KMS-11 (cell line): Measurements from ENCODE around the gene ARHGDIA.

Experiments
- H2AFZ ChIP-seq: fragments of 200-600 bp; sonication (generic); 2 replicates; pipeline ENCODE4 v1.6.1; 2016; ENCODE audit warnings: antibody characterized with exemption, mixed run types, low read depth
- H3K27ac ChIP-seq: fragments of 200-600 bp; sonication (generic); 2 replicates; pipeline ENCODE4 v1.6.1; 2016; ENCODE audit warnings: mild to moderate bottlenecking, mixed run types
- H3K27me3 ChIP-seq: fragments of 200-600 bp; sonication (generic); 2 replicates; pipeline ENCODE4 v1.6.1; 2017; ENCODE audit warnings: mild to moderate bottlenecking, low read depth, mixed run types, moderate library complexity; ENCODE audit not compliant: insufficient read depth
- H3K36me3 ChIP-seq: fragments of 200-600 bp; sonication (generic); 2 replicates; pipeline ENCODE4 v1.6.1; 2017; ENCODE audit warnings: mild to moderate bottlenecking, mixed run types; ENCODE audit not compliant: insufficient read depth
- H3K4me1 ChIP-seq: fragments of 200-600 bp; sonication (generic); 2 replicates; pipeline ENCODE4 v1.6.1; 2016; ENCODE audit warnings: mild to moderate bottlenecking, low read depth, mixed run types; ENCODE audit not compliant: poor library complexity, severe bottlenecking
- H3K4me2 ChIP-seq: fragments of 200-600 bp; sonication (generic); 2 replicates; pipeline ENCODE4 v1.7.0; 2016; ENCODE audit warnings: mild to moderate bottlenecking, mixed run types
- H3K4me3 ChIP-seq: fragments of 200-600 bp; sonication (generic); IDR thresholded peaks from 2 replicates; pipeline ENCODE4 v1.6.1; 2017; ENCODE audit warnings: low read depth, low read length, mixed read lengths; ENCODE audit not compliant: insufficient read depth
- H3K79me2 ChIP-seq: fragments of 200-600 bp; sonication (generic); 2 replicates; pipeline ENCODE4 v1.6.1; 2016; ENCODE audit warnings: low read depth, mixed run types; ENCODE audit not compliant: insufficient read depth
- H3K9ac ChIP-seq: fragments of 200-600 bp; sonication (generic); 2 replicates; pipeline ENCODE4 v1.6.1; 2016; ENCODE audit warnings: mild to moderate bottlenecking, mixed run types
- H4K20me1 ChIP-seq: fragments of 200-600 bp; sonication (generic); 2 replicates; pipeline ENCODE4 v1.6.1; 2016; ENCODE audit warnings: mild to moderate bottlenecking, mixed run types; ENCODE audit not compliant: insufficient read depth
- TF ChIP-seq, protein P1 (sequence below): fragments of 200-600 bp; sonication (generic); conservative IDR thresholded peaks from 2 replicates; pipeline ENCODE4 v1.6.1; 2017; ENCODE audit warnings: low read depth, mild to moderate bottlenecking, antibody characterized with exemption, low read length, moderate library complexity, mixed read lengths

ARHGDIA gene

DNA sequence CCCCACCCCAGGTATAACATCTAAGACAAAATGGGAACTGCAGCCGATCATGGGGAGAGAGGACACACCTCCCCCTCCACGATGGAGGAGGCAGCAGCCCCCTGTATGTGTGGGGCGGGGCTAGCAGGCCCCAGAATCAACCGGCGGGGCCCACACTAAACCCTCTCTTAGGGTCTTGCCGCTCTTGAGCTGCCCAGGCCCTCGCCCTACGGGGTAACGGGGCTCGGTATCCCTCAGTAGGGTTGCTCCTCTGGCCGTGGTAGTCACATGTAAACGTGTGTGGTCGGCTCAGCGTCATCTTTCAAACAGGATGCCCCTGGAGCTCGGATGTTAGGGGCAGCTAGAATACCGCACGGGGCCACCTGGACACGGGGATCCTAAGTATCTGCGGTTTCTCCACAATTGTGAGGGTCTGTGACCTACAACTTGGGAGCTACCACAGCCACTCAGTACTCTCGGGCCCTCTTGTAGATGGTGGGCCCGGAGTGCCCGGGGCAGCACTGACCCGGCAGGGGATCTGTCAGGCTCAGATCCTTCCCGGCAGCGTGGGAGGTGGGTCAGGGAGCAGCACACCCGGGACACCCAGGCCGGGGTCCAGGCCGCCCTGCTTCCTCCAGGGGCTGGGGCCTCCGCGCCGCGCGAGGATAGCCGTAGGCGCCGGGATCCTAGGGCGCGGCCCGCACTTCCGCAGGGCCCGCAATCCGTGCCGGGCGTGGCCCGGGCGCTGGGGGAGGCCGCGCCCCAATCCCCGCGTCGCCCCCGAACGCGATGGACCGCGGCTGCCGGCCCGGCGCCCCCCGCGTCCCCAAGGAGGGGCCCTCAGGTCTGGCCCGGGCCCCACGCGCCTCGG is 781 bp downstream of the ARHGDIA start:
- TF ChIP-seq, protein P1, sequence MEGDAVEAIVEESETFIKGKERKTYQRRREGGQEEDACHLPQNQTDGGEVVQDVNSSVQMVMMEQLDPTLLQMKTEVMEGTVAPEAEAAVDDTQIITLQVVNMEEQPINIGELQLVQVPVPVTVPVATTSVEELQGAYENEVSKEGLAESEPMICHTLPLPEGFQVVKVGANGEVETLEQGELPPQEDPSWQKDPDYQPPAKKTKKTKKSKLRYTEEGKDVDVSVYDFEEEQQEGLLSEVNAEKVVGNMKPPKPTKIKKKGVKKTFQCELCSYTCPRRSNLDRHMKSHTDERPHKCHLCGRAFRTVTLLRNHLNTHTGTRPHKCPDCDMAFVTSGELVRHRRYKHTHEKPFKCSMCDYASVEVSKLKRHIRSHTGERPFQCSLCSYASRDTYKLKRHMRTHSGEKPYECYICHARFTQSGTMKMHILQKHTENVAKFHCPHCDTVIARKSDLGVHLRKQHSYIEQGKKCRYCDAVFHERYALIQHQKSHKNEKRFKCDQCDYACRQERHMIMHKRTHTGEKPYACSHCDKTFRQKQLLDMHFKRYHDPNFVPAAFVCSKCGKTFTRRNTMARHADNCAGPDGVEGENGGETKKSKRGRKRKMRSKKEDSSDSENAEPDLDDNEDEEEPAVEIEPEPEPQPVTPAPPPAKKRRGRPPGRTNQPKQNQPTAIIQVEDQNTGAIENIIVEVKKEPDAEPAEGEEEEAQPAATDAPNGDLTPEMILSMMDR, result no peak
- Histone ChIP-seq H3K9ac (peak overlapping the region; percentile 91), H3K4me1 (peaks cover 48% of the 10 kb centered on the region), H3K4me3 (peak overlapping the region; percentile 26), H3K27ac (peak overlapping the region; percentile 88), H3K27me3 (no peaks in the 10 kb centered on the region), H3K4me2 (peak overlapping the region; percentile 88), H2AFZ (no peak overlapping the region), H4K20me1 (no peaks in the 10 kb centered on the region), H3K36me3 (no peaks in the 10 kb centered on the region), H3K79me2 (peaks cover 31% of the 10 kb centered on the region)

DNA sequence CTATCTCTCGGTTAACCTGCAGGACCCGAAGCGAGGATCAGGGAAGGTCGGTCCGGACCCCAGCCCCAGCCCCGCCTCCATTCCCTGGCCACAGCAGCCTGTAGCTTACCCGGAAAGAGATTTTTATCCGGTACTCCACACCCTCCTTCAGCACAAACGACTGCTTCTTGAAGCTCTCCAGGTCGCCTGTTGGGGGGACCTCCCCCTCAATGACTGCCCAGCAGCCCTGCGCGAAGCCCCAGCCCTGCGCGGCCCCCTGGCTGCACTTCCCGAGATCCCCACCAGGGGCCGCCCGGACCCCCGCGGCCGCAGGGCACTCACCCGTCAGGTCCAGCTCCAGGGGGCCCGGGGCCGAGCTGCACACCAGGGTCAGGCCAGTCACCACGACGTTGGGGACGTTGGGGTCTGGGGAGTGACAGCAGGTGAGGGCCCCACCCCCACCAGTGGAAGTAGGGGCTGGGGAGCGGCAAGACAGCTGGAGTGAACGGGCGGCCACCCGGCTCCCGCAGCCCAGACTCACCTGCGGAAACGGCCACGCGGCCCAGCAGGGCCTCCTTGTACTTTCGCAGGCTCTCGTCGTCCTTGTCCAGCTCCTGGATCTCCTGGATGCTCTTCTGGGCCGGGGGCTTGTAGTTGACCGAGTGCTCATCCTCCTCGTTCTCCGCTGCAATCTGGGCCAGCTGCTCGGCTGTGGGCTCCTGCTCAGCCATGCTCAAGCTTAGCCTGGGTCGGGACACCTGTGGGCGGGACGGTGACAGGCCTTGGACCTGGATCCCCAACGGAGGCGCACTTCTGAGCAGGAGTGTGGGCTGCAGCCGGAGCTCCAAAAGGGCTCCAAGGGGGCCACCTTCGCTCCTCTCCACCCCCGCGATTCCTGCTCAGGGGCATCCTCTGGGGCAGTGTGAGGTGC is 1.7 kb downstream of the ARHGDIA start:
- Histone ChIP-seq H3K27ac (peak overlapping the region; percentile 88), H3K79me2 (peaks cover 33% of the 10 kb centered on the region), H4K20me1 (no peaks in the 10 kb centered on the region)

DNA sequence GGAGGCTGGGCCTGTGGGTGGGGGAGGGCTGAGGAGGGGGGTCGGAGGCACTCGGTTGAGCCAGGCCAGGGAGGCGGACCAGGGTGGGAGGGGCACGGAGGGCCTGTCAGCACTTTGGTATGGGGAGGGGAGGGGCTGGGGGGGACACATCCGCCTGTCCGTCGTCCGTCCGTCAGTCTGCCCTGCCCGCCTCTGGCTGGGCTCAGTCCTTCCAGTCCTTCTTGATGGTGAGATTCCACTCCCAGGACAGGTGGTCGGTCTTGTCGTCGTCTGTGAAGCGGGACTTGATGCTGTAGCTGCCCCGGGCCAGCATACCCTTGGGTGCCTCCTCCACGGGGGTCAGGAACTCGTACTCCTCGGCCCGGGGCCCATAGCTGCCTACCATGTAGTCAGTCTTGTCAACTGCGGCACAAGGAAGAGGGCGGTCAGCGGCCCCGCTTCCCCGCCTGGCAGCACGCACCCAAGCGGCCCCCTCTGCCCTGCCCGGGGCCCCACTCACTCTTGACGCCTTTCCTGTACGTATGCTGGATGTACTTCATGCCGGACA is 2.4 kb downstream of the ARHGDIA start:
- no peak overlapping the region for H3K9ac ChIP-seq
- peaks cover 55% of the 10 kb centered on the region for H3K4me1 ChIP-seq
- no peaks in the 10 kb centered on the region for H3K36me3 ChIP-seq
- no peaks in the 10 kb centered on the region for H4K20me1 ChIP-seq
- no peak overlapping the region for H3K27ac ChIP-seq
- peaks cover 41% of the 10 kb centered on the region for H3K79me2 ChIP-seq
- no peak overlapping the region for H3K4me2 ChIP-seq
- no peaks in the 10 kb centered on the region for H3K27me3 ChIP-seq
- H3K4me3 ChIP-seq, result no peak overlapping the region
- TF ChIP-seq, protein P1, result no peak
- H2AFZ ChIP-seq, result no peak overlapping the region

More for the DNA sequence above, 1.7 kb downstream of the ARHGDIA start:
- Histone ChIP-seq H2AFZ (no peak overlapping the region), H3K9ac (peak overlapping the region; percentile 91; the same call in 1 of the 2 replicates), H3K4me1 (peaks cover 51% of the 10 kb centered on the region), H3K4me2 (peak overlapping the region; percentile 88), H3K27me3 (no peaks in the 10 kb centered on the region), H3K36me3 (no peaks in the 10 kb centered on the region), H3K4me3 (peak overlapping the region; percentile 26)
- TF ChIP-seq, protein P1, result peak; percentile 46

DNA sequence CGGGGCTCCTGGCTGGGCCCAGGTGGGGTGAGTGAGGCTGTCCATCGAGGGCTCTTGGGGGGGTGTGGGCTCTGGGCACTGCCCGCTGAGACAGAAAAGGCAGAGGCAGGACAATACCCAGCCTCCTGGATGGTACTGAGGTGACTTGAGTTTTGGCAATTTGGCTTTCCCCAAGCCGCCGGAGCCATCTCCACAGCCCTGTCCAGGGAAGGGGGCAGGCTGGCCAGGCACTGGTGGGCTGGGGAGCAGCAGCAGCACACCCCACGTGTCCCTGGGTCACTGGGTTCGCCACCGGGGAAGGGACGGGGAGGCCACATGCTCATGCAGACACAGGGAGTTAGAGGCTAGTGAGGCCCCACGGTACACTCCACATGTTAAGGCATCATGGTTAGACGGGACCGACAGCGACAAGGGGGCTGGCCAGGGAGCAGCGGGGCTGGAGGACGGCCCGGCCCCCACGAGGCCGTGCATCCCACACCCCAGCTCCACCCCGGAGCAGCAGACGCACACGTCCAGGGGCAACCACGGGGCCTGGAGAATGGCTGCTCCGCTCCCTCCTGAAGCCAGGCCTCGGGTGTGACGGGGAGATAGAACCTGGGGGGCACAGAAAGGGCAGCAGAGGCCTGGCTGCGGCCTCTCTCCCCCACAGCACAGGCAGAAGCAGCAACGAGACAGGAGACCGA is 3.0 kb downstream of the ARHGDIA start:
- Histone ChIP-seq H3K79me2 (peaks cover 47% of the 10 kb centered on the region), H4K20me1 (no peaks in the 10 kb centered on the region), H3K27ac (peak overlapping the region; percentile 39; the same call in 1 of the 2 replicates), H3K4me1 (peaks cover 58% of the 10 kb centered on the region), H2AFZ (no peak overlapping the region), H3K4me3 (no peak overlapping the region), H3K36me3 (no peaks in the 10 kb centered on the region), H3K27me3 (no peaks in the 10 kb centered on the region), H3K9ac (no peak overlapping the region), H3K4me2 (no peak overlapping the region)
- TF ChIP-seq, protein P1, result no peak
